GM21390 (cell line): ENCODE data around the gene INSRR.

ENCODE experiments used
- ATAC-seq: cut with Tn5 transposase; IDR thresholded peaks from one replicate; pipeline ENCODE4 v1.9.1; 2021; ENCODE audit not compliant: unreplicated experiment

INSRR gene

GRCh38 chr1:156808186-156809030 lies 50.5 kb downstream of the INSRR start:
- ATAC-seq, result no peak

GRCh38 chr1:156807627-156808026 lies 51.3 kb downstream of the INSRR start:
- no peak for ATAC-seq

- no peak for ATAC-seq
Observed at GRCh38 chr1:156806512-156807440, 52.1 kb downstream of the INSRR start.

- ATAC-seq, result no peak
Observed at GRCh38 chr1:156805766-156806511, 53.0 kb downstream of the INSRR start.

- ATAC-seq, result no peak
Observed at GRCh38 chr1:156804572-156805243, 54.2 kb downstream of the INSRR start.

GRCh38 chr1:156804026-156804425 lies 54.9 kb downstream of the INSRR start:
- ATAC-seq, result no peak

GRCh38 chr1:156803086-156803851 lies 55.6 kb downstream of the INSRR start:
- ATAC-seq, result no peak

- ATAC-seq, result no peak
Observed at GRCh38 chr1:156802421-156802935, 56.4 kb downstream of the INSRR start.

- ATAC-seq, result no peak
Observed at GRCh38 chr1:156801409-156802121, 57.4 kb downstream of the INSRR start.

- ATAC-seq, result no peak
Observed at GRCh38 chr1:156797212-156797871, 61.6 kb downstream of the INSRR start.

- no peak for ATAC-seq
Observed at GRCh38 chr1:156796340-156797097, 62.4 kb downstream of the INSRR start.

- no peak for ATAC-seq
Observed at GRCh38 chr1:156795787-156796186, 63.1 kb downstream of the INSRR start.

GRCh38 chr1:156795374-156795733 lies 63.6 kb downstream of the INSRR start:
- no peak for ATAC-seq

GRCh38 chr1:156794506-156795373 lies 64.2 kb downstream of the INSRR start:
- ATAC-seq, result no peak
